SK-N-SH (cell line): ENCODE measurements around the gene CHAF1A. TPM values are rescaled to one million over a fixed set of nuclear protein-coding genes. Genes with fewer than 3 reads are reported as not detected.

ENCODE experiments used
- CTCF ChIA-PET: fragments of 300-600, 350-600 bp; formaldehyde crosslinking; extraction: SDS; loops from one replicate; lab custom pipeline; 2021; lab: Yijun Ruan, JAX
- POLR2A ChIA-PET: fragments of 350-600 bp; sonication (Branson Sonifier 250); formaldehyde crosslinking; extraction: SDS; loops from one replicate; lab custom pipeline; 2020; ENCODE audit warnings: antibody characterized with exemption, inconsistent platforms; lab: Yijun Ruan, JAX
- DNase-seq: peaks from one replicate; pipeline ENCODE4 v3.0.0; 2012
- H2AFZ ChIP-seq: fragments of 200-600 bp; sonication (generic); 2 replicates; pipeline ENCODE4 v1.8.1; 2016; ENCODE audit warnings: antibody characterized with exemption, mild to moderate bottlenecking, low read depth
- H3F3A ChIP-seq: fragments of 200-600 bp; sonication (generic); replicated peaks from 2 replicates; pipeline ENCODE3; 2016; ENCODE audit warnings: antibody characterized with exemption, mild to moderate bottlenecking; ENCODE audit not compliant: insufficient read depth
- H3K27ac ChIP-seq, 2 experiments: fragments of 200-500 bp in 1 of 2; fragments of 200-600 bp in 1 of 2; sonication (Bioruptor generic) in 1 of 2; sonication (generic), shearing (Covaris generic) in 1 of 2; 2 replicates each; pipeline versions ENCODE4 v1.5.1 to v1.6.1; 2014 to 2016; ENCODE audit warnings: low read depth in 2 of 2, inconsistent platforms in 1 of 2, low read length in 1 of 2, mild to moderate bottlenecking in 1 of 2, mixed read lengths in 1 of 2
- H3K27me3 ChIP-seq: fragments of 200-600 bp; sonication (generic), shearing (Covaris generic); 2 replicates; pipeline ENCODE4 v1.6.1; 2016; ENCODE audit warnings: mixed run types; ENCODE audit not compliant: insufficient read depth
- H3K36me3 ChIP-seq, 2 experiments: fragments of 200-500 bp in 1 of 2; fragments of 200-600 bp in 1 of 2; sonication (Bioruptor generic) in 1 of 2; sonication (generic) in 1 of 2; replicated peaks in 1 of 2; 2 replicates each; pipeline versions ENCODE3 to v1.5.1; 2014 to 2016; ENCODE audit warnings: low read length in 1 of 2, mild to moderate bottlenecking in 1 of 2; ENCODE audit not compliant: insufficient read depth in 2 of 2, control insufficient read depth in 1 of 2
- H3K4me1 ChIP-seq, 2 experiments: fragments of 200-500 bp in 1 of 2; fragments of 200-600 bp in 1 of 2; sonication (Bioruptor generic) in 1 of 2; sonication (generic), shearing (Covaris generic) in 1 of 2; 2 replicates each; pipeline versions ENCODE4 v1.5.1 to v1.6.1; 2014 to 2016; ENCODE audit warnings: low read depth in 1 of 2, low read length in 1 of 2, mixed run types in 1 of 2; ENCODE audit not compliant: insufficient read depth in 2 of 2, control insufficient read depth in 1 of 2
- H3K4me2 ChIP-seq: fragments of 200-600 bp; sonication (generic), shearing (Covaris generic); 2 replicates; pipeline ENCODE4 v1.6.1; 2017; ENCODE audit warnings: mixed run types
- H3K4me3 ChIP-seq, 2 experiments: fragments of 200-500 bp in 1 of 2; fragments of 200-600 bp in 1 of 2; sonication (Bioruptor generic) in 1 of 2; sonication (generic), shearing (Covaris generic) in 1 of 2; 2 replicates each; pipeline versions ENCODE4 v1.5.1 to v1.8.1; 2014 to 2016; ENCODE audit warnings: low read depth in 2 of 2, inconsistent platforms in 1 of 2, low read length in 1 of 2, mild to moderate bottlenecking in 1 of 2, mixed read lengths in 1 of 2, moderate library complexity in 1 of 2
- H3K79me2 ChIP-seq: fragments of 200-600 bp; sonication (generic); 2 replicates; pipeline ENCODE4 v1.8.1; 2017; ENCODE audit warnings: mild to moderate bottlenecking; ENCODE audit not compliant: insufficient read depth
- H3K9ac ChIP-seq: fragments of 200-600 bp; sonication (generic); 2 replicates; pipeline ENCODE4 v1.6.1; 2017; ENCODE audit warnings: mixed run types
- H3K9me2 ChIP-seq: fragments of 200-600 bp; sonication (generic); 2 replicates; pipeline ENCODE4 v1.6.1; 2017; ENCODE audit warnings: mixed run types
- H3K9me3 ChIP-seq: fragments of 200-600 bp; sonication (generic); 2 replicates; pipeline ENCODE4 v1.6.1; 2017; ENCODE audit warnings: mixed run types, mild to moderate bottlenecking, moderate library complexity
- H4K20me1 ChIP-seq: fragments of 200-600 bp; sonication (generic); 2 replicates; pipeline ENCODE4 v1.6.1; 2017; ENCODE audit warnings: mild to moderate bottlenecking, mixed run types; ENCODE audit not compliant: insufficient read depth
- EZH2phosphoT487 ChIP-seq: fragments of 200-600 bp; sonication (generic); IDR thresholded peaks from 2 replicates; pipeline ENCODE4 v1.6.1; 2017; ENCODE audit warnings: low read depth, mixed run types, mild to moderate bottlenecking, antibody characterized with exemption, moderate library complexity, borderline replicate concordance
- FOSL2 ChIP-seq: IDR thresholded peaks from 2 replicates; pipeline ENCODE4 v1.4.0; 2012; ENCODE audit warnings: low read depth, mild to moderate bottlenecking, moderate library complexity, borderline replicate concordance
- FOXJ3 ChIP-seq: sonication (generic); formaldehyde crosslinking; IDR thresholded peaks from 2 replicates; pipeline ENCODE4 v1.5.1; 2020; ENCODE audit warnings: mild to moderate bottlenecking, missing genetic modification reagents
- NFIC ChIP-seq: IDR thresholded peaks from 2 replicates; pipeline ENCODE4 v1.4.0; 2012; ENCODE audit warnings: borderline replicate concordance
- POLR2AphosphoS5 ChIP-seq: IDR thresholded peaks from 2 replicates; pipeline ENCODE4 v1.6.1; 2012; ENCODE audit warnings: low read depth, low read length
- RCOR1 ChIP-seq: fragments of 150-350 bp; IDR thresholded peaks from 2 replicates; pipeline ENCODE4 v1.6.1; 2017; ENCODE audit warnings: antibody characterized with exemption, low read length
- TCF12 ChIP-seq: IDR thresholded peaks from 2 replicates; pipeline ENCODE4 v1.4.0; 2012
- YY1 ChIP-seq: IDR thresholded peaks from 2 replicates; pipeline ENCODE4 v1.4.0; 2012; ENCODE audit warnings: low read depth, mild to moderate bottlenecking
- WGBS: methylation state at CpG from one replicate; pipeline ENCODE4 v1.1.6; 2017; ENCODE audit warnings: low lambda C conversion rate; 5-methylcytosine and 5-hydroxymethylcytosine counted together
- polyA plus RNA-seq, 3 experiments: library from polyadenylated mRNA; depleted of rRNA; stranded (reverse); fragments of >200 nt; gene quantifications; 2 replicates each; pipeline ENCODE4 v1.2.3, GENCODE V29; 2012
- TF ChIP-seq, protein P1 (sequence below): fragments of 150-350 bp; IDR thresholded peaks from 2 replicates; pipeline ENCODE4 v1.6.1; 2016; ENCODE audit warnings: mild to moderate bottlenecking, low read depth, low read length
- TF ChIP-seq, protein P2 (sequence below): IDR thresholded peaks from 2 replicates; pipeline ENCODE4 v1.4.0; 2012; ENCODE audit warnings: low read depth
- TF ChIP-seq, protein P3 (sequence below): fragments of 150-350 bp; IDR thresholded peaks from 2 replicates; pipeline ENCODE4 v1.6.1; 2017; ENCODE audit warnings: antibody characterized with exemption, low read length, low read depth, borderline replicate concordance
- TF ChIP-seq, protein P4 (sequence below): IDR thresholded peaks from 2 replicates; pipeline ENCODE4; 2012
- TF ChIP-seq, protein P5 (sequence below): fragments of 200-600 bp; sonication (generic); IDR thresholded peaks from 2 replicates; pipeline ENCODE4 v1.6.1; 2017; ENCODE audit warnings: antibody characterized with exemption, mild to moderate bottlenecking, moderate library complexity

Gene CHAF1A
- polyA plus RNA-seq, 1 of the 3 experiments (the other 2 are of a cell fraction), result 18.0 TPM

DNA sequence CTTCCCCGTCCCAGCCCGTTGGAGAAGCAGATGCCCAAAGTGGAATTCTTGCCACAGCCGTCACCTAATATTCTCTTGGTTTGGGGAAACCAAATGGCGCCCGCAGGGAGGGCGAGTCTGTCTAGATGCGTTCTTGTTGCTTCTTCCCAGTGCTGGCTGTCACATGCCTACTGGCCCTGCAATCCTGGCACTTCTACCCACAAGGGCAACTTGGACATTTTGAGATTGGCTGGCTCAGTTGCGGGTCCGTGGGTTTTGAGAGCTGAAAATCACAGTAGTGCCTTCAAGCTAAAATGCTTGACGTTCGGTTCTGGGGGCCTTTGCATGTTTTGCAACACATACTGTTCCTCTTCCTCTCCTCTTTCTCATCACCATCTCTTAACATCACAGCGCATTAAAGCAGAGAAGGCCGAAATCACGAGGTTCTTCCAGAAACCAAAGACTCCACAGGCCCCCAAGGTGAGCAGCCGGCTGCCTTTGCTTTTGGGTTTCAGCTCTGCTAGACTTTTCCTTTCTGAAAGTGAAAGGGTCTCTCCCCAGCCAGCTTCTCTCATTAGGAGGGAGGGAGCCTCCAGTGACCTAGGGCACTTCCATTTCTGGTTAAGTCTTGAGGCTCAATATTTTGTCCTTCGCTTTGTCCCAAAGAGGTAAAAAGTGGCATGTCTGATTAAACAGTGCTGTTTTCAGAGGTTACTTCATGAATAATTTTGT, 21.1 kb downstream of the CHAF1A start (continued):
- TF ChIP-seq, protein P1, sequence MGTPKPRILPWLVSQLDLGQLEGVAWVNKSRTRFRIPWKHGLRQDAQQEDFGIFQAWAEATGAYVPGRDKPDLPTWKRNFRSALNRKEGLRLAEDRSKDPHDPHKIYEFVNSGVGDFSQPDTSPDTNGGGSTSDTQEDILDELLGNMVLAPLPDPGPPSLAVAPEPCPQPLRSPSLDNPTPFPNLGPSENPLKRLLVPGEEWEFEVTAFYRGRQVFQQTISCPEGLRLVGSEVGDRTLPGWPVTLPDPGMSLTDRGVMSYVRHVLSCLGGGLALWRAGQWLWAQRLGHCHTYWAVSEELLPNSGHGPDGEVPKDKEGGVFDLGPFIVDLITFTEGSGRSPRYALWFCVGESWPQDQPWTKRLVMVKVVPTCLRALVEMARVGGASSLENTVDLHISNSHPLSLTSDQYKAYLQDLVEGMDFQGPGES, result no peak
- TF ChIP-seq, protein P2, sequence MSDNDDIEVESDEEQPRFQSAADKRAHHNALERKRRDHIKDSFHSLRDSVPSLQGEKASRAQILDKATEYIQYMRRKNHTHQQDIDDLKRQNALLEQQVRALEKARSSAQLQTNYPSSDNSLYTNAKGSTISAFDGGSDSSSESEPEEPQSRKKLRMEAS, result no peak
- TF ChIP-seq, protein P3, sequence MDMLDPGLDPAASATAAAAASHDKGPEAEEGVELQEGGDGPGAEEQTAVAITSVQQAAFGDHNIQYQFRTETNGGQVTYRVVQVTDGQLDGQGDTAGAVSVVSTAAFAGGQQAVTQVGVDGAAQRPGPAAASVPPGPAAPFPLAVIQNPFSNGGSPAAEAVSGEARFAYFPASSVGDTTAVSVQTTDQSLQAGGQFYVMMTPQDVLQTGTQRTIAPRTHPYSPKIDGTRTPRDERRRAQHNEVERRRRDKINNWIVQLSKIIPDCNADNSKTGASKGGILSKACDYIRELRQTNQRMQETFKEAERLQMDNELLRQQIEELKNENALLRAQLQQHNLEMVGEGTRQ, result no peak
- TF ChIP-seq RCOR1, result no peak
- no peak for TF ChIP-seq POLR2AphosphoS5
- TF ChIP-seq NFIC, result no peak
- TF ChIP-seq EZH2phosphoT487, result no peak
- TF ChIP-seq, protein P4, sequence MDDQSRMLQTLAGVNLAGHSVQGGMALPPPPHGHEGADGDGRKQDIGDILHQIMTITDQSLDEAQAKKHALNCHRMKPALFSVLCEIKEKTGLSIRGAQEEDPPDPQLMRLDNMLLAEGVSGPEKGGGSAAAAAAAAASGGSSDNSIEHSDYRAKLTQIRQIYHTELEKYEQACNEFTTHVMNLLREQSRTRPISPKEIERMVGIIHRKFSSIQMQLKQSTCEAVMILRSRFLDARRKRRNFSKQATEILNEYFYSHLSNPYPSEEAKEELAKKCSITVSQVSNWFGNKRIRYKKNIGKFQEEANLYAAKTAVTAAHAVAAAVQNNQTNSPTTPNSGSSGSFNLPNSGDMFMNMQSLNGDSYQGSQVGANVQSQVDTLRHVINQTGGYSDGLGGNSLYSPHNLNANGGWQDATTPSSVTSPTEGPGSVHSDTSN, result no peak
- TF ChIP-seq, protein P5, sequence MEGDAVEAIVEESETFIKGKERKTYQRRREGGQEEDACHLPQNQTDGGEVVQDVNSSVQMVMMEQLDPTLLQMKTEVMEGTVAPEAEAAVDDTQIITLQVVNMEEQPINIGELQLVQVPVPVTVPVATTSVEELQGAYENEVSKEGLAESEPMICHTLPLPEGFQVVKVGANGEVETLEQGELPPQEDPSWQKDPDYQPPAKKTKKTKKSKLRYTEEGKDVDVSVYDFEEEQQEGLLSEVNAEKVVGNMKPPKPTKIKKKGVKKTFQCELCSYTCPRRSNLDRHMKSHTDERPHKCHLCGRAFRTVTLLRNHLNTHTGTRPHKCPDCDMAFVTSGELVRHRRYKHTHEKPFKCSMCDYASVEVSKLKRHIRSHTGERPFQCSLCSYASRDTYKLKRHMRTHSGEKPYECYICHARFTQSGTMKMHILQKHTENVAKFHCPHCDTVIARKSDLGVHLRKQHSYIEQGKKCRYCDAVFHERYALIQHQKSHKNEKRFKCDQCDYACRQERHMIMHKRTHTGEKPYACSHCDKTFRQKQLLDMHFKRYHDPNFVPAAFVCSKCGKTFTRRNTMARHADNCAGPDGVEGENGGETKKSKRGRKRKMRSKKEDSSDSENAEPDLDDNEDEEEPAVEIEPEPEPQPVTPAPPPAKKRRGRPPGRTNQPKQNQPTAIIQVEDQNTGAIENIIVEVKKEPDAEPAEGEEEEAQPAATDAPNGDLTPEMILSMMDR, result no peak
- TF ChIP-seq, all 33 proteins: peak for 0

DNA sequence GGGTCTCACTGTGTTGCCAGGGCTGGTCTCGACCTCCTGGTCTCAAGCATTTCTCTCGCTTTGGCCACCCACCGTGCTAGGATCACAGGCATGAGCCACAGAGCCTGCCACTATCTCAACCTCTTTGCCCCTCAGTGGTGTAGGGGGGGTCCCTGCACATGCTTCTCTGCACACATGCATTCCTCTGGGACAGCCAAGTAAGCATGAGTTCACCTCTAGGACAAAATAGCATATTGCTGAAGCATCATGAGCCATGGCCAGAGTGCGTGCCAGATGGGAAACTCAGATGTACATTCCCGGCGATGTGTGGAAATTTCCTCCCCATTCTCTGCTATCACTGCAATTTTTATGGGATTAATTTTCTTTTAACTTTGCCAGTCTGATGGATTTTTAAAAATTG, 23.1 kb downstream of the CHAF1A start:
- 91% methylated on average over 6 of the region's 6 CpGs for WGBS
- Histone ChIP-seq H4K20me1 (no peaks in the 10 kb centered on the region), H3K9me2 (no peaks in the 10 kb centered on the region), H3K27ac (peak overlapping the region in 1 of 2 experiments; percentile 24; a peak in 2 of 4 replicates), H3K79me2 (no peaks in the 10 kb centered on the region; the same call in 1 of the 2 replicates), H3K27me3 (no peaks in the 10 kb centered on the region), H3K4me1 (no peaks in the 10 kb centered on the region), H2AFZ (no peak overlapping the region), H3K4me2 (no peak overlapping the region), H3K9ac (no peak overlapping the region), H3F3A (peaks cover 4% of the 10 kb centered on the region), H3K36me3 (peaks cover 4 to 15% of the 10 kb centered on the region in 2 experiments), H3K9me3 (no peaks in the 10 kb centered on the region), H3K4me3 (no peak overlapping the region)
- ChIA-PET POLR2A (no interaction called here), CTCF (no interaction called here)
- DNase-seq, result no peak
- TF ChIP-seq YY1 (no peak), TCF12 (peak; percentile 17; the same call in 1 of the 2 replicates), FOXJ3 (no peak), NFIC (no peak), FOSL2 (0 out of 2 replicates have a peak, but pooled peaks have one; percentile 8)
- TF ChIP-seq, protein P2, result peak; percentile 33; the same call in 1 of the 2 replicates
